ENCODE results near the gene DAG1.

The DAG1 gene

GRCh38 chr3:49519296-49519695, 49.2 kb downstream of the DAG1 start:
- DNase-seq, result no peak

- peak; percentile 27 for DNase-seq
These were observed 49.9 kb downstream of the DAG1 start for GRCh38 chr3:49519916-49520385.

- DNase-seq, result no peak
These were observed 54.0 kb downstream of the DAG1 start for GRCh38 chr3:49523756-49524747.

- no peak for DNase-seq
These were observed 59.5 kb downstream of the DAG1 start for GRCh38 chr3:49529567-49529966.

GRCh38 chr3:49530231-49530630, 60.2 kb downstream of the DAG1 start:
- DNase-seq, result no peak

GRCh38 chr3:49530701-49531100, 60.6 kb downstream of the DAG1 start:
- no peak for DNase-seq

- DNase-seq, result no peak
These were observed 61.2 kb downstream of the DAG1 start for GRCh38 chr3:49531218-49531617.

- DNase-seq, result no peak
These were observed 61.6 kb downstream of the DAG1 start for GRCh38 chr3:49531715-49532114.

GRCh38 chr3:49533031-49533430, 63.0 kb downstream of the DAG1 start:
- DNase-seq, result no peak

GRCh38 chr3:49533786-49534519, 63.9 kb downstream of the DAG1 start:
- no peak for DNase-seq

GRCh38 chr3:49534581-49535441, 64.7 kb downstream of the DAG1 start:
- no peak for DNase-seq

- DNase-seq, result no peak
These were observed 66.2 kb downstream of the DAG1 start for GRCh38 chr3:49535971-49536874.

GRCh38 chr3:49536875-49537533, 66.9 kb downstream of the DAG1 start:
- DNase-seq, result no peak

GRCh38 chr3:49539659-49540560, 69.8 kb downstream of the DAG1 start:
- DNase-seq, result peak; percentile 95

- DNase-seq, result no peak
These were observed 82.0 kb downstream of the DAG1 start for GRCh38 chr3:49552087-49552486.

- no peak for DNase-seq
These were observed 83.2 kb downstream of the DAG1 start for GRCh38 chr3:49553324-49553691.

- DNase-seq, result peak; percentile 92
These were observed 83.9 kb downstream of the DAG1 start, which contains the start of gene BSN for GRCh38 chr3:49553692-49554632. Gene BSN (plus strand): TSS chr3:49554477. CDS start chr3:49554603, 126 bp downstream.

- peak; percentile 64 for DNase-seq
These were observed 84.7 kb downstream of the DAG1 start for GRCh38 chr3:49554633-49555265.

Measured in OCI-M1 (cell line).